ENCODE data around the gene PPP1R12C.

Gene PPP1R12C

GRCh38 chr19:55058781-55059610 is 58.4 kb downstream of the PPP1R12C start:
- peak overlapping the region; percentile 80 for H3K27ac Mint-ChIP-seq
- H3K4me1 Mint-ChIP-seq = peaks cover 11% of the 10 kb centered on the region
- peaks cover 42% of the 10 kb centered on the region for H3K36me3 Mint-ChIP-seq (ENCODE audit: low read depth)
- no peak overlapping the region for H3K4me3 Mint-ChIP-seq
- peaks cover 14% of the 10 kb centered on the region for H3K27me3 Mint-ChIP-seq (ENCODE audit: low read depth, poor library complexity)
- H3K9me3 Mint-ChIP-seq = no peaks in the 10 kb centered on the region
- TF ChIP-seq CTCF (IDR thresholded peaks at IDR 0.05) = no peak
- DNase-seq = no peak

DNA sequence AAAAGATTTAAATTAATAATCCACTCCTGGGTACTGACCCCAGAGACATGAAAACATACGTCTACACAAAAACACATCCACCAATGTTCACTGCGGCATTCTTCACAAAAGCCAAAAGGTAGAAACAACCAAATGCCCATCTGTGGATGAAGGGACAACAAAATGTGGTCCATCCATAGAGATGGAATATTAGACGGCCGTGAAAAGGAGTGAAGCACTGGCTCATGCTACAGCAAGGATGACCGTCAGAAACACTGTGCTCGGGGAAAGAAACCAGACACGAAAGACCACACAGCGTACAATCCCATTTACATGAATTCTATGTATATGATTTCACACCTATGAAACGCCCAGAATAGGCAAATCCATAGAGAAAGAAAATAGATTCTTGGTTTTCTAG is 60.6 kb downstream of the PPP1R12C start:
- no peak for TF ChIP-seq CTCF (IDR thresholded peaks at IDR 0.05)
- Mint-ChIP-seq H3K36me3 (ENCODE audit: low read depth) (peaks cover 58% of the 10 kb centered on the region), H3K9me3 (no peaks in the 10 kb centered on the region), H3K27me3 (ENCODE audit: low read depth, poor library complexity) (peaks cover 3% of the 10 kb centered on the region), H3K27ac (no peak overlapping the region), H3K4me1 (peaks cover 5% of the 10 kb centered on the region), H3K4me3 (no peak overlapping the region)
- no peak for DNase-seq

- Mint-ChIP-seq H3K27me3 (ENCODE audit: low read depth, poor library complexity) (peaks cover 1% of the 10 kb centered on the region), H3K36me3 (ENCODE audit: low read depth) (peaks cover 65% of the 10 kb centered on the region), H3K9me3 (no peaks in the 10 kb centered on the region), H3K4me3 (no peak overlapping the region), H3K4me1 (no peaks in the 10 kb centered on the region), H3K27ac (no peak overlapping the region)
- no peak for DNase-seq
- no peak for TF ChIP-seq CTCF (IDR thresholded peaks at IDR 0.05)
These were observed 63.7 kb downstream of the PPP1R12C start for GRCh38 chr19:55053735-55054134.

DNA sequence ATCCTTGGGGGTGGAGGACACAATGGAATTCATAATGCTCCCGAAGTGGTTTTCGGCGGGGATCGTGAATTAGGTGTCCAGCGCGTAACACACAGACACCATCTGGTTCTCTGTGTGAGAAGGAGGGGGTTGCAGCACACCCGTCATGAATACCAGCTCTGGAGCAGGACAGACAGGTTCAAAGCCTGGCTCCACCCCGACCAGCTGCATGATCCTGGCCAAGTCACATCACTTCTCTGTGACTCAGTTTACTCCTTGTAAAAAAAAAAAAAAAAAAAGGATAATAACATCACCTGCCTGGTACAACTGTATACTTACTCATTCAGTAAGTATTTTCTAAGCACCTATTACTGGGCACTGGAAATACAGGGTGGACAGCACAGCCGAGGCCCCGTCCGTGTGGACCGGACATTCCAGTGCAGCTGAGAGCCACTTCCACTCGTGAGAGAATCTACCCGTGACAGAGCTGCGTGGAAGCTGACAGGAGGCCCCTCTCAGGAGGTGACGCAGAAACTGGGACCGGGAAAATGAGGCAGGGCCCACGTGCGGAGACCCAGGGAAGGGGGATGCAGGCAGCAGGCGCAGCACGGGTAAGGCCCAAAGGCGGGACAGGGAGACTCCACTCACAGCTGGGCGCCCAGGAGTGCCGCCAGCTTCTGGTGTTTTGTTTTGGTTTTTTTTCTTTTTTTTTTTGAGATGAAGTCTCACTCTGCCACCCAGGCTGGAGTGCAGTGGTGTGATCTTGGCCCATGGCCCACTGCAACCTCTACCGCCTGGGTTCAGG is 66.5 kb downstream of the PPP1R12C start:
- no peaks in the 10 kb centered on the region for H3K27me3 Mint-ChIP-seq (ENCODE audit: low read depth, poor library complexity)
- H3K9me3 Mint-ChIP-seq = no peaks in the 10 kb centered on the region
- no peak for TF ChIP-seq CTCF (IDR thresholded peaks at IDR 0.05)
- no peak overlapping the region for H3K27ac Mint-ChIP-seq
- H3K36me3 Mint-ChIP-seq (ENCODE audit: low read depth) = peaks cover 55% of the 10 kb centered on the region
- H3K4me3 Mint-ChIP-seq = no peak overlapping the region
- DNase-seq = no peak
- no peaks in the 10 kb centered on the region for H3K4me1 Mint-ChIP-seq

DNA sequence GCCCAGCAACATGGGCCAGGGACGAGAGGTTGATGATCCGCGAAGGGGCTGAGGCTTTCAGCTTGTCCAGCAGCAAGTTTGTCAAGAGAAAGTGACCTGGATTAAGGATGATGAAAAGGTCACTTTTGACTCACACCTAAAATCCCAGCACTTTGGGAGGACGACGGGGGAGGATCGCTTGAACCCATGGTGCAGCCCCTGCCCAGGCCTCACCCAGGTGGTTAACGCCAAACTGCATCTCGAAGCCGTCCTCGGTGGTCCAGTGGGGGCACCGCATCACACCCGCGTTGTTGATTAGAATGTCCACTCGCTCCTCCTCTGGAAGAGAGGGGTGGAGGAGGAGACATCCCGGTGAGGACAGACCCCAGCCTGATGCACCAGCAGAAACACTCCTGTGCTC is 69.0 kb downstream of the PPP1R12C start:
- no peak for TF ChIP-seq CTCF (IDR thresholded peaks at IDR 0.05)
- Mint-ChIP-seq H3K27me3 (ENCODE audit: low read depth, poor library complexity) (no peaks in the 10 kb centered on the region), H3K9me3 (no peaks in the 10 kb centered on the region), H3K4me1 (no peaks in the 10 kb centered on the region), H3K36me3 (ENCODE audit: low read depth) (peaks cover 35% of the 10 kb centered on the region), H3K4me3 (no peak overlapping the region), H3K27ac (no peak overlapping the region)
- DNase-seq = no peak
